Progenitor cell of endocrine pancreas (in vitro differentiated cells): ENCODE measurements around the gene RC3H2. TPM values are rescaled to one million over a fixed set of nuclear protein-coding genes. Genes with fewer than 3 reads are reported as not detected.

Source experiments
- DNase-seq: peaks from one replicate; pipeline ENCODE4 v3.0.0; 2021; ENCODE audit warnings: low spot score; ENCODE audit not compliant: unreplicated experiment
- H3K27ac Mint-ChIP-seq: 2 replicates; pipeline ENCODE4 v1.8.0; 2021; ENCODE audit warnings: mild to moderate bottlenecking, moderate library complexity, mixed read lengths
- H3K27me3 Mint-ChIP-seq: 2 replicates; pipeline ENCODE4 v1.8.0; 2021; ENCODE audit warnings: mixed read lengths
- H3K36me3 Mint-ChIP-seq: 2 replicates; pipeline ENCODE4 v1.8.0; 2022; ENCODE audit warnings: mixed read lengths; ENCODE audit not compliant: insufficient read depth
- H3K4me1 Mint-ChIP-seq: 2 replicates; pipeline ENCODE4 v1.8.0; 2021; ENCODE audit warnings: low read depth, mixed read lengths
- H3K4me3 Mint-ChIP-seq: 2 replicates; pipeline ENCODE4 v1.8.0; 2021; ENCODE audit warnings: low read depth, mild to moderate bottlenecking, moderate library complexity, mixed read lengths
- H3K9me3 Mint-ChIP-seq: 2 replicates; pipeline ENCODE4 v1.8.0; 2021; ENCODE audit warnings: low read depth, mixed read lengths
- CTCF ChIP-seq: fragments of 200-600 bp; sonication (generic); IDR thresholded peaks from one replicate; pipeline ENCODE4 v1.5.0; 2021; ENCODE audit warnings: antibody characterized with exemption, mild to moderate bottlenecking; ENCODE audit not compliant: unreplicated experiment
- total RNA-seq: library from RNA; stranded (reverse); gene quantifications from 2 replicates; pipeline ENCODE4 v1.2.1, GENCODE V29; 2021

The RC3H2 gene
- total RNA-seq, 1 donor from 2014 or later, result 68.8 TPM

- H3K36me3 Mint-ChIP-seq, result peaks cover 21% of the 10 kb centered on the region
- no peaks in the 10 kb centered on the region for H3K9me3 Mint-ChIP-seq
- H3K27ac Mint-ChIP-seq, result no peak overlapping the region
- TF ChIP-seq CTCF, result no peak
- DNase-seq, result no peak
- no peaks in the 10 kb centered on the region for H3K27me3 Mint-ChIP-seq
- no peak overlapping the region for H3K4me3 Mint-ChIP-seq
- peaks cover 16% of the 10 kb centered on the region for H3K4me1 Mint-ChIP-seq
Measured at GRCh38 chr9:122822056-122822455, 83.1 kb downstream of the RC3H2 start.

- TF ChIP-seq CTCF, result no peak
- Mint-ChIP-seq H3K4me3 (no peak overlapping the region), H3K27me3 (no peaks in the 10 kb centered on the region), H3K9me3 (no peaks in the 10 kb centered on the region), H3K4me1 (peaks cover 10% of the 10 kb centered on the region), H3K36me3 (peaks cover 24% of the 10 kb centered on the region), H3K27ac (no peak overlapping the region)
- DNase-seq, result no peak
Measured at GRCh38 chr9:122821278-122821943, 83.7 kb downstream of the RC3H2 start.

GRCh38 chr9:122820490-122820845 is 84.7 kb downstream of the RC3H2 start:
- no peak for TF ChIP-seq CTCF
- Mint-ChIP-seq H3K4me1 (peaks cover 8% of the 10 kb centered on the region), H3K36me3 (peaks cover 23% of the 10 kb centered on the region), H3K9me3 (no peaks in the 10 kb centered on the region), H3K27ac (peak overlapping the region; percentile 77), H3K4me3 (no peak overlapping the region), H3K27me3 (no peaks in the 10 kb centered on the region)
- DNase-seq, result no peak

- TF ChIP-seq CTCF, result no peak
- Mint-ChIP-seq H3K9me3 (no peaks in the 10 kb centered on the region), H3K36me3 (peaks cover 23% of the 10 kb centered on the region), H3K27me3 (no peaks in the 10 kb centered on the region), H3K4me3 (no peak overlapping the region), H3K4me1 (peaks cover 8% of the 10 kb centered on the region), H3K27ac (peak overlapping the region; percentile 77)
- DNase-seq, result no peak
Measured at GRCh38 chr9:122819791-122820489, 85.2 kb downstream of the RC3H2 start.

- Mint-ChIP-seq H3K27me3 (no peaks in the 10 kb centered on the region), H3K36me3 (peaks cover 25% of the 10 kb centered on the region)
Measured at GRCh38 chr9:122819326-122819725, 85.8 kb downstream of the RC3H2 start.

More at GRCh38 chr9:122819326-122819725, 85.8 kb downstream of the RC3H2 start:
- TF ChIP-seq CTCF, result no peak
- DNase-seq, result no peak
- Mint-ChIP-seq H3K4me3 (no peak overlapping the region), H3K4me1 (peaks cover 8% of the 10 kb centered on the region), H3K27ac (no peak overlapping the region), H3K9me3 (no peaks in the 10 kb centered on the region)
